Measurements from ENCODE around the gene RNF135. TPM values are rescaled to one million over a fixed set of nuclear protein-coding genes. Genes with fewer than 3 reads are reported as not detected.
A peak's percentile ranks its signal among the peaks of the same experiment; 100 is the strongest.
"Not testable (repeated sequence)": the region's sequence is repeated elsewhere in the genome, so short reads cannot be mapped to it uniquely, and the experiment has no call there.

The RNF135 gene
- total RNA-seq, 1 donor from 2014 or later, result 11.9 TPM

DNA sequence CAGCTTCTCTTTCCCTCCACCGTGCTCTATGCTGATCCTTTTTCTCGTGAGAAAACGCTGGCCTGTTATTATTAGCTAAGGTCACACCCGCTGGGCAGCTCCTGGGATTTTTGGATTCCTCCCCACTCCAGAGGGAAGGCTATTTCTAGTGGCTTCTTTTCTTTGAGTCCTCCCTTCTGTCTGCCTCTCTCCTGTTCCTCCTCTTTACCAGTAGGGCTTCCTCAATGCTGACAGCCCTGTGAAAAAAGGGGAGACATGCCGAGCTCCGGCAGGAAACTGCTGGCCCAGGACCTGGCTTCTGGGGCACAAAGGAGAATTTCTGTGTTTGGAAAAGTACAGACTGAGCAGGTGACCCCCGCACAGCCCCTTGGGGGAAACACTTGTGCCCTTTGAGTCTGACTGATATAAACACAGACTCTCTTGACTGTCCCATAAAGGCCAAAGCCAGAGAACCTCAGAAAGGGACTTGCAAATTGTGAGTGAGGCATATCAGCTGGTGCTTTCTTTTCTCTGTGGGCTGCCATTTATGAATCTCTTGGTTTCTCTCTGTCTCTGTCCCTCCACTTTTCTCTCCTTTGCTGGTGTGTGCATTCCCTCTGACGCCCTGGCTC, 14.0 kb upstream of the RNF135 start:
- no peak for DNase-seq (ENCODE audit: low read depth)

DNA sequence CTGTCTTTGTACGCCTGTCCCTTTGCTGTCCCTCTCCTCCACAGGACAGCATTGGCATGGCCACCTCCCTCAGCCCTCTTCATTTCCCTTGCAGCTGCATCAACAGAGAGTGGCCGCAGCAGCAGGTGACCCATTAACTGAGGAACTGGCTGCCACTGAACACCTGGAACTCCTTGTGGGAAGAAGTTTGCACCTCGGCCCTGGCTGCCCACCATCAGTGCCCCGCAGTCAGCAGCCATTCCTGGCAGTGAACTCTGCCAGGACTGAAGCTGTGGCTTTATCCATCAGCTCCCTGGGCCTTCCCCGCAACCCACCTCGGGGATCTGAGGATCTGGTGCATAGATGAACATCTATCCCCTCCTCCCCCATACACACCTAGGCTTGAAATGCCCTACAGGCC, 13.1 kb upstream of the RNF135 start:
- DNase-seq (ENCODE audit: low read depth), result no peak

DNA sequence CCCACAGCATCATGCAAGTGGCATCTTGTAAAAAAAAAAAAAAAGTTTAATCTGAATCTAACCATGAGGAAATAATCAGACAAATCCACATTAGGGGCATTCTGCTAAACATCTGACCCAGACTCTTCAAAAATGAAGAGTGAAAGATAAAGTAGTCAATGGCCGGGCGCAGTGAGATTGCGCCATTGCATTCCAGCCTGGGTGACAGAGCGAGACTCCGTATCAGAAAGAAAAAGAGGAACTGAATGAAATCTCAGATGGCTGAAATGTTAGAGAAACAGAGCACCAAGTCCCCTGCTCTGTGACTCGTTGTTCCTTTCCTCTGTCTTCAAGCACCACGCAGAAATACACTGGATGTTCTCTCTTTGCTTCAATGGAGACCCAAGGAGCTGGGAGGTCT, 12.7 kb upstream of the RNF135 start:
- no peak for DNase-seq (ENCODE audit: low read depth)

DNA sequence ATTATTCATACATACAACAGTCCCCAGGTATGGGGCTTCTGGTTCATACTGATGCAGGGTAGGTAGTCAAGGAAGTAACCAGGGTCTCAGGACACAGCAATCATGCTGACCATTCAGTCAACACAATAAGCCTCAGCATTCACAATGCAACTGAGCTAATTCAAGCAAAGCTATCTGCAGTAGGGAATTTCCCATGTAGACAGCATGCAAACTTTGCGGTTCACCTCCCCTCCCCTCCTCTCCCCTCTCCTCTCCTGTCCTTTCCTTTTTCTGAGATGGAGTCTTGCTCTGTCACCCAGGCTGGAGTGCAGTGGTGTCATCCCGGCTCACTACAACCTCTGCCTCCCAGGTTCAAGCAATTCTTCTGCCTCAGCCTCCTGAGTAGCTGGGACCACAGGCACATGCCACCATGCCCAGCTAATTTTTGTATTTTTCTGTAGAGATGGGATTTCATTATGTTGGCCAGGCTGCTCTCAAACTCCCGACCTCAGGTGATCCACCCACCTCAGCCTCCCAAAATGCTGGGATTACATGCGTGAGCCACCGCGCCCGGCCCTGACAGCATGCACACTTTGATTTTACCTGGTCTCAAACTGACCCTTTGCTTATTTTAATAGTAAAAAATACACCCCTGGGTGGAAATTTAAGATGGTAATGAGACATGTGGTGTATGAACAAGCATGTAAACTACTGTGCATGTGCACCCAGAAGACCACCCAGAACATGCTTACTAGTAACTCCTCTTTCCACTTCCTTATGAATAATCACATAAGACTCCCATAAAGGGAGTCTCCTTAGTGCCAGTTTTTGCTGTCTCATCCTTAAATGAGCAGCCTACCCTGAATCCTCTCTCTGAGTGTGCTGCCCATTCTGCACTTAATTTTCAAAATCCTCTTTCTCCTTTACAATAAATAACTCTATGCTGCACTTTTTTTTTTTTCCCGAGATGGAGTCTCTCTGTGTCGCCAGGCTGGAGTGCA, 9.3 kb upstream of the RNF135 start:
- DNase-seq (ENCODE audit: low read depth), result peak; percentile 73

- not testable (repeated sequence) for DNase-seq (ENCODE audit: low read depth)
Observed at GRCh38 chr17:30964312-30964711, 6.5 kb upstream of the RNF135 start.

DNA sequence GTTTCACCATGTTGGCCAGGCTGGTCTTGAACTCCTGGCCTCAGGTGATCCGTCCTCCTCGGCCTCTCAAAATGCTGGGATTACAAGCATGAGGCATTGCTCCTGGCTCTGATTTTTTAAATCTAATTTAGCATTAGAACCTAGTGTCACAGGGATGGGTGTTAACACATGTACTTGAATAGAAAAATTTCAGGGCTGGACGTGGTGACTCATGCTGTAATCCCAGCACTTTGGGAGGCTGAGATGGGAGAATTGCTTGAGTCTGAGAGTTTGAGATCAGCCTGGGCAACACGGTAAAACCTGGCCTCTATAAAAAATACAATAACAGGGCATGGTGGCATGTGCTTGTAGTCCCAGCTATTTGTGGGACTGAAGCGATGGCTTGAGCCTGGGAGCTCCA, 6.0 kb upstream of the RNF135 start:
- DNase-seq (ENCODE audit: low read depth), result peak; percentile 6

DNA sequence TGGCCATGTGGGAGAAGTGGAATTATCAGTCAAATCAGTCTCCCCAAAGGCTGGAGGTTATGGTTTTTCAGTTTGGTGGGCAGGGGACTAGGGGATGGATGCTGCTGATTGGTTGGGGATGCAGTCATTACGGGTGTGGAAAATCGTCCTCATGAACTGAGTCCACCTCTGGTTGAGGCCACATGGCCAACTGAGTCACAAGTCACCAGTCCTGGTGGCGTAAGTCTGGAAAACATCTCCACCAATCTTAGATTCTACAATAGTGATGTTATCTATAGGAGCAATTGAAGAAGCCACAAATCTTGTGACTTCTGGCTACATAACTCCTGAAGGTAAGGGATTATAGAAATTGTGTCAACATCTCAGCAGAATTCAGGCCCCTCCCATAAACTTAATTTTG, 5.2 kb upstream of the RNF135 start:
- DNase-seq (ENCODE audit: low read depth), result no peak

DNA sequence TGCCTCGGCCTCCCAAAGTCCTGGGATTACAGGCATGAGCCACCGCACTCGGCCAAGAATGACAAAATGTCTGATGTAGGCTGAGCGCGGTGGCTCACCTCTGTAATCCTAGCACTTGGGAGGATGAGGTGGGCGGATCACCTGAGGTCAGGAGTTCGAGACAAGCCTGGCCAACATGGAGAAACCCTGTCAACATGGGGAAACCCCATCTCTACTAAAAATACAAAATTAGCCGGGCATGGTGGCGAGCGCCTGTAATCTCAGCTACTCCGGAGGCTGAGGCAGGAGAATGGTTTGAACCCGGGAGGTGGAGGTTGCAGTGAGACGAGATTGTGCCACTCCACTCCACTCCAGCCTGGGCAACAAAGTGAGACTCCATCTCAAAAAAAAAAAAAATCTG, 2.9 kb upstream of the RNF135 start:
- not testable (repeated sequence) for DNase-seq (ENCODE audit: low read depth)

DNA sequence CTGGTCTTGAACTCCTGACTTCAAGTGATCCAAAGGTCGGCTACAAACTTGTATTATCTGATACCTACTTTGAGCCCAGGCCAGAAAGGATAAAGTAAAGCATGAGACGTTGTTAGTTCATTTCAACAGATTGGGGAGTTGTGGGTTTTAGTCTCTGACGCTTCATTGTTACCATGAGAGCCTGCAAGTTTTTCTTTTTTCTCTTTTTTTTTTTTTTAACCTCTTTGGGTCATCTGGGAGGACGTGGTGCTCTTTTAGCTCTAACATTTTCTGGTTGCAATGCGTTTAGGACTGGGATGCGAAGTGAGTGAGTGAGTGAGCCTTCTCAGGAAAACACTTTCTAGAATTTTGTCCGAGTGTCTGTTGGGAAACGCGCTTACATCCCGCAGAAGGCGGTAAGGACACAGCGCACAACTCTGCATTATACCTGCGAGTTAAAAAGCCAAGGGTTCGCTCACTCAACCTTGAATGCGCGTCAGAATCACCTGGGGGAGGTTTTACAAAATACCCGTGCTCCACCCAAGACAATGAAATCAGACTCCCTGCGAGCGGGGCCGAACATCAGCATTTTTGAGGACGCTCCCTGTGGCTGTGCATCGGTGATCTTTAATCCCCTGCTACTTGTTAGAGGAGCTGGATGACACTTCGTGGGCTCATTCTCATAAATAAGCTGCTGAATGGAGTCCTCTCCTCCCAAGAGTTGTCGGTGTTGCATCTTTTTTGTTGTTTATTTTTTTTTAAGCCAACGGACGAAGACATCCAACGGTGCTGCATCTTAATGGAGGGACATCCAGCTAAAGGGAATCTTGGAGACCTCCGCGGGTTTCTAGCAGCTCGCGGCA, 629 bp upstream of the RNF135 start:
- DNase-seq (ENCODE audit: low read depth), result peak; percentile 12

- no peak for DNase-seq (ENCODE audit: low read depth)
Observed at GRCh38 chr17:30975042-30975820, 4.4 kb downstream of the RNF135 start.

GRCh38 chr17:30979919-30980318, 9.1 kb downstream of the RNF135 start:
- DNase-seq (ENCODE audit: low read depth), result not testable (repeated sequence)

GRCh38 chr17:30981531-30982519, 11.0 kb downstream of the RNF135 start:
- no peak for DNase-seq (ENCODE audit: low read depth)

DNA sequence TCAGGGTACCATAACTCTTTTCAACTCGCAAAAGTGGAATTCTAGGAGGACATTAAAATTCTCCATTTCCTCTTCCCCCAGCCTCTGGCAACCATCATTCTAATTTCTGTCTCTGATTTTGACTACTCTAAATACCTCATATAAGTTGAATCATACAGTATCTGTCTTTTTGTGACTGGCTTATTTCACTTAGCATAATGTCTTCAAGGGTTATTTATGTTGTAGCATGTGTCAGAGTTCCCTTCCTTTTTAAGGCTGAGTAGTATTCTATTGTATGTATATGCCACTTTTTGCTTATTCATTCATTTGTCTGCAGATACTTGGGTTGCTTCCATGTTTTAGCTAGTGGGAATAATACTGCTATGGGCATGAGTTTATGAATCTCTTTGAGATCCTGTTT, 12.0 kb downstream of the RNF135 start:
- no peak for DNase-seq (ENCODE audit: low read depth)

DNA sequence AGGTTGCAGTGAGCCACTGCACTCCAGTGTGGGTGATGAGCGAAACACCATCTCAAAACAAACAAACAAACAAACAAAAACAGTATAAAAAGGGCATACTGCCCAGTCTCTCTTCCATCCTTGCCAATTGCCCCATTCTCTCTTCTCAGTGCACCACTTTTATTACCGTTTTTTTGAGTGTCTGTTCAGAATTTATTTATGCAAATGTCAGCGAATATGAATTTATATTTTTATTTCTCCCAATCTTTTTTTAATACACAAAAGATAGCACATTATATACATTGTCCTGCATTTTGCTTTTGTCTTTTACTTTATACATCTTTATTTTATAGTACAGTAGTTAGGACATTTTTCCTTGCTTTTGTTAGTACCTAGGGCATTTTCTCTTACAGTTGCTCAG, 19.6 kb downstream of the RNF135 start:
- no peak for DNase-seq (ENCODE audit: low read depth)

DNA sequence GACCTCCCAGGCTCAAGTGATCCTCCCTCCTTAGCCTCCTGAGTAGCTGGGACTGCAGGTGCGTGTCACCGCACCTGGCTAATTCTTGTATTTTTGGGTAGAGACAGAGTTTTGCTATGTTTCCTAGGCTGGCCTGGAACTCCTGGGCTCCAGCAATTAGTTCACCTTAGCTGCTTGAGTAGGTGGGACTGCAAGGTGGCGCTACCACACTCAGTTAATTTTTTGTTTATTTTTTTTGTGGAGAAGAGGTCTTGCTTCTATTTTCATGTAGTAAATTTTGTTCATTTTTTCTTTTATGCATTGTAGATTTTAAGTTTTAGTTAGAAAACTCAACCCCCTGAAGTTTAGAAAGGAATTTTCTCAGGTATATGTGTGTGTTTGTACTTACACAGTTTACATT, 21.7 kb downstream of the RNF135 start:
- DNase-seq (ENCODE audit: low read depth), result no peak

- DNase-seq (ENCODE audit: low read depth), result no peak
Observed at GRCh38 chr17:30995347-30995746, 24.5 kb downstream of the RNF135 start.

GRCh38 chr17:30996486-30996885, 25.6 kb downstream of the RNF135 start:
- DNase-seq (ENCODE audit: low read depth), result peak; percentile 62

DNA sequence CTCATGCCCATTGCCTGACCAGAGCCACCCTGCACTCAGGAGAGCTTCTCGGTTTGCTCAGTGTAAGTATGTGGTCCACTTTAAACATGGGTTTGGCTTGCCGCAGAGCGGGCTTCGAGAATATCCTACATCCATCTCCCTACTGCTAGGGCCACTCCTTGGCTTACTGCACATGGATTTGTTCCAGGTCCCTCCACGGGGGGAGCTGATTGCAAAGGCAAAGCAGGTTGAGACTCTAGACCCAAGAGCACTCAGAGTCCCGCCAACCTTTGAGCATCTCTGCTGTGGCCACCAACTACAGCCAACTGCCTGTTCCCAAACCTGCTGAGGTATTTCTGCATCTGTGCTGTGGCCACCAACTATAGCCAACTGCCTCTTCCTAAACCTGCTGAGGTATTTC, 26.4 kb downstream of the RNF135 start:
- no peak for DNase-seq (ENCODE audit: low read depth)

DNA sequence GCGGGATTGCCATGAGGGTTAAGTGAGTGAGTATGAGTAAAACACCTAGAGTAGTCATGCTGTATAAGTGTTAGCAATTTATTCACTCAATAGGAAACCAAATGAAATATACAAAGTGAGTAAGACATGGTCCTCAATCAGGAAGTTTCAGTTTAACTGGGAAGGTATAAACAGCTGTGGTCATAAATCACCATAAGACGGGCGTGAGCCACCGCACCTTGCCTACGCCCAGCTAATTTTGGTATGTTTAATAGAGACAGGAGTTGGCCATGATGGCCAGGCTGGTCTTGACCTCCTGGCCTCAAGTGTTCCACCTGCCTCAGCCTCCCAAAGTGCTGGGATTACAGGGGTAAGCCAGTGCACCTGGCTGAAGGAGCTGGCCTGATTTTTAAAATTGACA, 27.0 kb downstream of the RNF135 start:
- no peak for DNase-seq (ENCODE audit: low read depth)

DNA sequence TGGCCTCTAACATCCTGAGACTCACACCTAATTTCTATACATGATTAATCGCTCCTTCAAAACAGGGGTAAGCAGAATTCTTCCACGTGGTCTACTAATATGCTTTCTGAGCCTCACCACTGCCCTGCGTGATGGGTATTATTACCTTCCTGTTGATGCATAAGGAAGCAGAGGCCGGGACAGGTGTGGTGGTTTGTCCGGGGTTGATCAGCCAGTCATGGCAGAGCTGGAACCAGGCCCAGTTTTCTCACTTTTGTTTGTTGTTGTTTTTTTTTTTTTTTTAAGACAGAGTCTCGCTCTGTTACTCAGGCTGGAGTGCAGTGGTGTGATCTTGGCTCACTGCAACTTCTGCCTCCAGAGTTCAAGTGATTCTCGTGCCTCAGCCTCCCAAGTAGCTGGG, 31.2 kb downstream of the RNF135 start:
- no peak for DNase-seq (ENCODE audit: low read depth)
